Loucy (cell line): Measurements from ENCODE around the gene CDKN2D.

Experiments used
- H2AFZ ChIP-seq: fragments of 200-600 bp; sonication (generic); 2 replicates; pipeline ENCODE4 v1.6.0; 2016; ENCODE audit warnings: antibody characterized with exemption, mild to moderate bottlenecking, low read length, moderate library complexity
- H3F3A ChIP-seq: fragments of 200-600 bp; 2 replicates; pipeline ENCODE4 v1.6.0; 2016; ENCODE audit warnings: antibody characterized with exemption, low read depth, mild to moderate bottlenecking
- H3K27me3 ChIP-seq: fragments of 200-600 bp; sonication (generic); 2 replicates; pipeline ENCODE4 v1.6.1; 2014; ENCODE audit warnings: low read length, mild to moderate bottlenecking; ENCODE audit not compliant: insufficient read depth, poor library complexity, severe bottlenecking
- H3K36me3 ChIP-seq: fragments of 200-600 bp; sonication (generic); 2 replicates; pipeline ENCODE4 v1.6.1; 2016; ENCODE audit warnings: low read length; ENCODE audit not compliant: insufficient read depth
- H3K4me1 ChIP-seq: fragments of 200-600 bp; sonication (generic); 2 replicates; pipeline ENCODE4 v1.5.1; 2014; ENCODE audit warnings: low read length, mild to moderate bottlenecking; ENCODE audit not compliant: insufficient read depth, poor library complexity, severe bottlenecking
- H3K4me2 ChIP-seq: fragments of 200-600 bp; sonication (generic); 2 replicates; pipeline ENCODE4 v1.6.0; 2014; ENCODE audit warnings: antibody characterized with exemption, low read length, low read depth, mild to moderate bottlenecking; ENCODE audit not compliant: poor library complexity, severe bottlenecking
- H3K4me3 ChIP-seq: fragments of 200-600 bp; sonication (generic); 2 replicates; pipeline ENCODE4 v1.5.1; 2014; ENCODE audit warnings: low read length, mild to moderate bottlenecking, mixed read lengths; ENCODE audit not compliant: poor library complexity, severe bottlenecking
- H3K79me2 ChIP-seq: fragments of 200-600 bp; sonication (generic); 2 replicates; pipeline ENCODE4 v1.6.1; 2014; ENCODE audit warnings: low read length; ENCODE audit not compliant: insufficient read depth
- H3K9ac ChIP-seq: fragments of 200-600 bp; sonication (generic); 2 replicates; pipeline ENCODE4 v1.6.0; 2014; ENCODE audit warnings: mild to moderate bottlenecking, low read depth, low read length, moderate library complexity; ENCODE audit not compliant: poor library complexity, severe bottlenecking
- H3K9me2 ChIP-seq: fragments of 200-600 bp; sonication (generic); replicated peaks from 2 replicates; pipeline ENCODE4 v1.6.1; 2016; ENCODE audit warnings: low read depth, low read length, mixed read lengths
- H3K9me3 ChIP-seq: fragments of 200-600 bp; sonication (generic); 2 replicates; pipeline ENCODE4 v1.6.1; 2014; ENCODE audit warnings: mild to moderate bottlenecking, antibody characterized with exemption, low read length, low read depth; ENCODE audit not compliant: insufficient read depth
- H4K20me1 ChIP-seq: fragments of 200-600 bp; sonication (generic); 2 replicates; pipeline ENCODE4 v1.6.0; 2014; ENCODE audit warnings: antibody characterized with exemption, low read length, mild to moderate bottlenecking; ENCODE audit not compliant: insufficient read depth, poor library complexity, severe bottlenecking
- CTCF ChIP-seq: fragments of 200-600 bp; sonication (generic); conservative IDR thresholded peaks from 2 replicates; pipeline ENCODE4 v1.5.1; 2014; ENCODE audit warnings: mild to moderate bottlenecking, antibody characterized with exemption, low read length
- EZH2phosphoT487 ChIP-seq: fragments of 200-600 bp; IDR thresholded peaks from 2 replicates; pipeline ENCODE4 v1.6.1; 2018; ENCODE audit warnings: antibody characterized with exemption, mild to moderate bottlenecking, moderate library complexity, borderline replicate concordance

The CDKN2D gene

GRCh38 chr19:10548746-10549276 lies 20.0 kb downstream of the CDKN2D start:
- Histone ChIP-seq H3K4me1 (peaks cover 44% of the 10 kb centered on the region), H3K36me3 (peaks cover 53% of the 10 kb centered on the region; the same call in 1 of the 2 replicates), H3K79me2 (peaks cover 77% of the 10 kb centered on the region)

DNA sequence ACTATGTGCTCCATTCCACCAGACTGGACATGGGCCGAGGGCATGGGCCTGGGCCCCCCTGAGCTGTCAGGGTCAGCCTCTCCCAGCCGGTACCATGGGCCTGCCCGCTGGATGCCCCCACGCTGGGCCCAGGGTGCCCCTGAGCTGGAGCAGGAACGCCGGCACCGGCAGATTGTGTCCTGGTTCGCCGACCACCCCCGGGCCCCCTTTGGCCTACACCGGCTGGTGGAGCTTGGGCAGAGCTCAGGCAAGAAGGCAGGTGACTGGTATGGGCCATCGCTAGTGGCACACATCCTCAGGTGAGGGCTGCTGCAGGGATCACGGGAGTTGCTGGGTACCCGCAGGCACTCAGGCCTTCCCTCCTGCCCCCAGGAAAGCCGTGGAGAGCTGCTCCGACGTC lies 22.0 kb downstream of the CDKN2D start:
- H3K4me3 ChIP-seq, result peak overlapping the region; percentile 32
- peak overlapping the region; percentile 57 for H3K4me2 ChIP-seq
- H3K4me1 ChIP-seq, result peaks cover 29% of the 10 kb centered on the region
- peaks cover 38% of the 10 kb centered on the region; the same call in 1 of the 2 replicates for H3K36me3 ChIP-seq
- peaks cover 73% of the 10 kb centered on the region for H3K79me2 ChIP-seq
- H4K20me1 ChIP-seq, result peaks cover 20% of the 10 kb centered on the region
- peak overlapping the region; percentile 39 for H3K9ac ChIP-seq
- TF ChIP-seq EZH2phosphoT487 (no peak), CTCF (no peak)
- peaks cover 5% of the 10 kb centered on the region for H3F3A ChIP-seq
- H3K27me3 ChIP-seq, result peaks cover 6% of the 10 kb centered on the region
- H3K9me3 ChIP-seq, result no peaks in the 10 kb centered on the region
- no peak overlapping the region for H2AFZ ChIP-seq
- no peaks in the 10 kb centered on the region for H3K9me2 ChIP-seq

More at GRCh38 chr19:10548746-10549276, 20.0 kb downstream of the CDKN2D start:
- H3K4me3 ChIP-seq, result no peak overlapping the region
- peaks cover 19% of the 10 kb centered on the region for H3F3A ChIP-seq
- no peaks in the 10 kb centered on the region for H3K9me3 ChIP-seq
- no peaks in the 10 kb centered on the region for H3K9me2 ChIP-seq
- peaks cover 20% of the 10 kb centered on the region for H4K20me1 ChIP-seq
- H3K4me2 ChIP-seq, result no peak overlapping the region
- TF ChIP-seq EZH2phosphoT487, result no peak
- no peak for TF ChIP-seq CTCF
- H3K9ac ChIP-seq, result no peak overlapping the region
- no peak overlapping the region for H2AFZ ChIP-seq
- peaks cover 6% of the 10 kb centered on the region for H3K27me3 ChIP-seq

DNA sequence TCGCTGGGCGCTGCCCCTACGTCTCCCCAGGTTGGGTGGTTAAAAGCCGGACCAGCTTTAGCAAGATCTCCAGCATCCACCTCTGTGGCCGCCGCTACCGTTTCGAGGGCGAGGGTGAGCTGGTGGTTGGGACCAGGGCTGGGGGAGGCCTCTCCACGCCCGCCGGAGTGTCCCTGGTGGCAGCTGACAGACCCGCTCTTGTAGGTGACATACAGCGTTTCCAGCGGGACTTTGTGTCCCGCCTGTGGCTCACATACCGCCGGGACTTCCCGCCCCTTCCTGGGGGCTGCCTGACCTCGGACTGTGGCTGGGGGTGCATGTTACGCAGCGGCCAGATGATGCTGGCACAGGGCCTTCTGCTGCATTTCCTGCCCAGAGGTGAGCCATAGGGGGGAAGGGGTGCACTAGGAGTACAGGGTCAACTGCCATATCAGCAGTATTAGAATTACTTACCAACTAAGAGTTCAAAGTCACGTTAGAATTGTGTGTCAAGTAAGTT lies 24.0 kb downstream of the CDKN2D start:
- peaks cover 6% of the 10 kb centered on the region for H3K27me3 ChIP-seq
- H4K20me1 ChIP-seq, result peaks cover 20% of the 10 kb centered on the region
- no peaks in the 10 kb centered on the region for H3K9me2 ChIP-seq
- peaks cover 56% of the 10 kb centered on the region for H3K79me2 ChIP-seq
- peak overlapping the region; percentile 92 for H3K4me2 ChIP-seq
- H3K4me3 ChIP-seq, result peak overlapping the region; percentile 95
- H3K9me3 ChIP-seq, result no peaks in the 10 kb centered on the region
- TF ChIP-seq CTCF, result no peak
- no peak for TF ChIP-seq EZH2phosphoT487
- H2AFZ ChIP-seq, result no peak overlapping the region
- H3K36me3 ChIP-seq, result peaks cover 19% of the 10 kb centered on the region; the same call in 1 of the 2 replicates
- peak overlapping the region; percentile 99 for H3K9ac ChIP-seq
- H3K4me1 ChIP-seq, result peaks cover 21% of the 10 kb centered on the region
- H3F3A ChIP-seq, result peaks cover 5% of the 10 kb centered on the region
